Measurements from ENCODE around the gene PPP1R3D.

The PPP1R3D gene, protein sequence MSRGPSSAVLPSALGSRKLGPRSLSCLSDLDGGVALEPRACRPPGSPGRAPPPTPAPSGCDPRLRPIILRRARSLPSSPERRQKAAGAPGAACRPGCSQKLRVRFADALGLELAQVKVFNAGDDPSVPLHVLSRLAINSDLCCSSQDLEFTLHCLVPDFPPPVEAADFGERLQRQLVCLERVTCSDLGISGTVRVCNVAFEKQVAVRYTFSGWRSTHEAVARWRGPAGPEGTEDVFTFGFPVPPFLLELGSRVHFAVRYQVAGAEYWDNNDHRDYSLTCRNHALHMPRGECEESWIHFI

DNA sequence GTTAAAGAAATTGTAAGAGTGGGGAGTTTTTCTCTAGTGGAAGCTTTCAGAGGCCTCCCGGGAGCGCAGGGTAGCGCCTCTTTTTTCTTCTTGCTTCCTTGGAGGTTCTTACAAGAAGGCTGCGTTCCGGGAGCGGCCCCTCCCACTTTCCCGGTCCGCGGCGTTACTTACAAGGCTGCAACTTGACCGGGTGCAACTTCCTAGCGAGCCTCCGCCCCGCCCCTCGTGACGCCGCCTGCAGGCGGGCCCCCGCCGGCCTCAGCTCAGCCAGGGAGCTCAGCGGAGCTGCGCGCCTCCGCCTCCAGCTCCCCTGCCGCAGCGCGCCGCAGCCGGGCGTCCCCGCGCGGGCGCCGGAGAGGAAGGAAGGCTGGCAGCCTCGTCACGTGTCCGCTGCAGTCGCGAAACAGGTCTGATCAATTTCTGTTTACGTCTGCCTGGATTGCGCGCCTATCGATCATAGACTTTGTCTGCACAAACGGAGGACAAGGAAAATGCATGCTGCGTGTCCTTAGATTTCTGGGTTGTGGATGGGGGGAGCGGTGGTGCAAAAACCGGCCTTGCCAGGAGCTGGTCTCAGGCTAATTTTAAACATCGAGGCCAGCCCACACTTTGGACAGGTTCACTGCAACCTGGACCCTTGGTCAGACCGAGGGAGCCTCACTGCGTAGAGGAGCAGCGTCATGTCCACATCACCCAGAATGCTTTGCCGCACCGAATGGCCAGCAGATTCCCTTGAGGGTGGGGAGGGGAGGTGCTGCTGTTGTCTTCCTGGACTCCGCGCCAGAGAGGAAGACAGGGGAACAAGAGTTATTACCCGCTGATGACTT is at the start of gene PPP1R3D, which contains the start of gene FAM217B:
Gene PPP1R3D (minus strand): TSS at position 177 of the 827 bp plus-strand sequence. CDS start 374 bp downstream, outside the sequence.
Gene FAM217B (plus strand): TSS at position 261 of the 827 bp plus-strand sequence. CDS start 3,555 bp downstream, outside the sequence.
- in situ Hi-C loops (cut with MboI; ENCODE audit: low pct_unique_long_range_greater_than_20kb, low sequenced_read_pairs, unreplicated experiment): no loop called here
- TF ChIP-seq, protein P1, sequence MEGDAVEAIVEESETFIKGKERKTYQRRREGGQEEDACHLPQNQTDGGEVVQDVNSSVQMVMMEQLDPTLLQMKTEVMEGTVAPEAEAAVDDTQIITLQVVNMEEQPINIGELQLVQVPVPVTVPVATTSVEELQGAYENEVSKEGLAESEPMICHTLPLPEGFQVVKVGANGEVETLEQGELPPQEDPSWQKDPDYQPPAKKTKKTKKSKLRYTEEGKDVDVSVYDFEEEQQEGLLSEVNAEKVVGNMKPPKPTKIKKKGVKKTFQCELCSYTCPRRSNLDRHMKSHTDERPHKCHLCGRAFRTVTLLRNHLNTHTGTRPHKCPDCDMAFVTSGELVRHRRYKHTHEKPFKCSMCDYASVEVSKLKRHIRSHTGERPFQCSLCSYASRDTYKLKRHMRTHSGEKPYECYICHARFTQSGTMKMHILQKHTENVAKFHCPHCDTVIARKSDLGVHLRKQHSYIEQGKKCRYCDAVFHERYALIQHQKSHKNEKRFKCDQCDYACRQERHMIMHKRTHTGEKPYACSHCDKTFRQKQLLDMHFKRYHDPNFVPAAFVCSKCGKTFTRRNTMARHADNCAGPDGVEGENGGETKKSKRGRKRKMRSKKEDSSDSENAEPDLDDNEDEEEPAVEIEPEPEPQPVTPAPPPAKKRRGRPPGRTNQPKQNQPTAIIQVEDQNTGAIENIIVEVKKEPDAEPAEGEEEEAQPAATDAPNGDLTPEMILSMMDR (IDR thresholded peaks at IDR 0.05; ENCODE audit: extremely low read depth, insufficient read depth, missing control alignments): no peak
- peak; percentile 98 for DNase-seq (ENCODE audit: low spot score)

DNA sequence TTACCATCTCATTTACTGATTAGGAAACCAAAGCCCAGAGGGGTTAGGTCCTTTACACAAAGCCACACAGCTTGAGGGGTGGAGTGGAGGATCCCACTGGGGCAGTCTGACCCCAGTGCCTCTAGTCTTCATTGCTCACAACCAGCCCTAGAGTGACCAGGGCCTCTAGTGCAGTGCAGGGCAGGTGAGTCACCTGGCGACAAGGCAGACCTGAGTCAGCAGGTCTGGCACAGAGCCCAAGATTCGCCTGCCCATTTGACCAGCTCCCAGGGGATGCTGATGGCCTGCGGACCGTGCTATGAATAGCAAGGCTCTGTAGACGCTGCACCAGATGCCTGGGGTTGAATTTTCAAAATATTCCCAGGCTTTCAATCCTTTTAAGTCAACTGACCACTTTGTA is 48.0 kb upstream of the PPP1R3D start:
- in situ Hi-C loops (cut with MboI; ENCODE audit: low pct_unique_long_range_greater_than_20kb, low sequenced_read_pairs, unreplicated experiment): no loop called here
- TF ChIP-seq, protein P1 (IDR thresholded peaks at IDR 0.05; ENCODE audit: extremely low read depth, insufficient read depth, missing control alignments): no peak
- no peak for DNase-seq (ENCODE audit: low spot score)

DNA sequence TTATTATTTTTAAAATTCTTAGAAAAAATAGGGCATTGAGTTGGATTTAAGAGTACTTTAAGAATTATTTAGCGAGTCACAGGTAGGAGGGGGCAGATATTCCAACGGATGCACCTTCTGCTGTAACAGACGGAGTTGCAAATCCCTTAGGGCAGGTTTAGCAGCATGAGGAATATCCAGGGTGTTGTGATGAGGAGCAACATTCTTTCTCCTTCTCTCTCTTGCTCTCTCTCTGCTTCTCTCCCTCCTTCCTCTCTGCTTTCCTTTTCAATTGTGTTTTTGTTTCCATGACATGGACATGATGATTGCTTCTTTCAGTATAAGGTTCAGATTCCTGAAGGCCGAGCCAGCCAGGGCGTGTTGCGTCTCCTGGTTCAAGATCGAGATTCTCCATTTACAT is 47.0 kb upstream of the PPP1R3D start:
- DNase-seq (ENCODE audit: low spot score): no peak
- TF ChIP-seq, protein P1 (IDR thresholded peaks at IDR 0.05; ENCODE audit: extremely low read depth, insufficient read depth, missing control alignments): no peak
- in situ Hi-C loops (cut with MboI; ENCODE audit: low pct_unique_long_range_greater_than_20kb, low sequenced_read_pairs, unreplicated experiment): no loop called here

DNA sequence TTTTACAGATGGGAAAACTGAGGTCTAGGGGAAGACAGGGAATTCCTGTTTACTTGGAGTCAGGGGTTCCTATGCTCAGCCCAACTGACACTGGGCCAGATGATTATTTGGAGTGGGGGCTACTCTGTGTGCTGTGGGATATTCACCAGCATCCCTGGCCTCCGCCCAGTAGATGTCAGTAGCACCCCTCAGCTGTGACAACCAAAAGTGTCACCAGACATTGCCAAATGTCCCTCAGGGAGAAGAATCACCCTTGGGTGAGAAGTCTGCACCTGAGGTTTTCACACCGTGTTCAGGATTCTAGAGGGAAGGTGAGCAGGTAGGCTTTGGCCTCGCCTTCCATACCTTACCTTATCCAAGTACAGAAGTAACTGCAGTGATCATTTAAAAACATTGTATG is 45.8 kb upstream of the PPP1R3D start:
- TF ChIP-seq, protein P1 (IDR thresholded peaks at IDR 0.05; ENCODE audit: extremely low read depth, insufficient read depth, missing control alignments): peak; percentile 19
- DNase-seq (ENCODE audit: low spot score): no peak

DNA sequence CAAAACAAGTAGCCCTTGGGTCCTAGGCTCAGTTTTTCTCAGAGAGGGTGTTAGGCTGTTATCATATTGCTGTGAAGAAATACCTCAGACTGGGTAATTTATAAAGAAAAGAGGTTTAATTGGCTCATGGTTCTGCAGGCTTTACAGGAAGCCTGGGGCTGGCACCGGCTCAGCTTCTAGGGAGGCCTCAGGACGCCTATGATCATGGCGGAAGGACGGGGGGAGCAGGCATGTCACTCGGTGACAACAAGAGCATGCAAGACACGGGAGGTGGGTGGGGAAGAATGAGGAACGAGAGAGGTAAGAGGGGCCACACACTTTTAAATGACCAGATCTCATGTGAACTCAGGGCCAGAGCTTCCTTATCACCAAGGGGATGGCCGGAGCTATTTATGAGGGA is 45.1 kb upstream of the PPP1R3D start:
- in situ Hi-C loops (cut with MboI; ENCODE audit: low pct_unique_long_range_greater_than_20kb, low sequenced_read_pairs, unreplicated experiment): no loop called here
- TF ChIP-seq, protein P1 (IDR thresholded peaks at IDR 0.05; ENCODE audit: extremely low read depth, insufficient read depth, missing control alignments): no peak

More for the DNA sequence above, 45.8 kb upstream of the PPP1R3D start:
- in situ Hi-C loops (cut with MboI; ENCODE audit: low pct_unique_long_range_greater_than_20kb, low sequenced_read_pairs, unreplicated experiment): no loop called here

DNA sequence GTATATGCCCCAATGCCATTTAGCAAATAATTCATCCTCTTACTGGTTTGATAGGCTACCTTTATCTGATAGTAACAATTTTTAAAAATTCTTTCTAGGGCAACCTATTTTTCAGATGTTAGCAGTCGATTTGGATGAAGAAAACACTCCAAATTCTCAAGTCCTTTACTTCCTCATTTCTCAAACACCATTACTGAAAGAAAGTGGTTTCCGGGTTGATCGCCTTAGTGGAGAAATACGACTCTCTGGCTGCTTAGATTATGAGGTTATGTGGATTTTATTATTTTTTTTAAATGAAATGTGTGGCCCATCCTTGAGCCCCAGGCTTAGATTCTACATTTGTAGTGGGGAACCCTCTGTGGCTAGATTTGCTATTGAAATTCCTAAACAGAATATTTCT is 44.4 kb upstream of the PPP1R3D start:
- in situ Hi-C loops (cut with MboI; ENCODE audit: low pct_unique_long_range_greater_than_20kb, low sequenced_read_pairs, unreplicated experiment): no loop called here
- TF ChIP-seq, protein P1 (IDR thresholded peaks at IDR 0.05; ENCODE audit: extremely low read depth, insufficient read depth, missing control alignments): no peak
- no peak for DNase-seq (ENCODE audit: low spot score)

More for the DNA sequence above, 45.1 kb upstream of the PPP1R3D start:
- no peak for DNase-seq (ENCODE audit: low spot score)

Measured in GM13977 (cell line).